ENCODE results near the gene SLC39A7.
A peak's percentile ranks its signal among the peaks of the same experiment; 100 is the strongest.

Gene SLC39A7, protein sequence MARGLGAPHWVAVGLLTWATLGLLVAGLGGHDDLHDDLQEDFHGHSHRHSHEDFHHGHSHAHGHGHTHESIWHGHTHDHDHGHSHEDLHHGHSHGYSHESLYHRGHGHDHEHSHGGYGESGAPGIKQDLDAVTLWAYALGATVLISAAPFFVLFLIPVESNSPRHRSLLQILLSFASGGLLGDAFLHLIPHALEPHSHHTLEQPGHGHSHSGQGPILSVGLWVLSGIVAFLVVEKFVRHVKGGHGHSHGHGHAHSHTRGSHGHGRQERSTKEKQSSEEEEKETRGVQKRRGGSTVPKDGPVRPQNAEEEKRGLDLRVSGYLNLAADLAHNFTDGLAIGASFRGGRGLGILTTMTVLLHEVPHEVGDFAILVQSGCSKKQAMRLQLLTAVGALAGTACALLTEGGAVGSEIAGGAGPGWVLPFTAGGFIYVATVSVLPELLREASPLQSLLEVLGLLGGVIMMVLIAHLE

DNA sequence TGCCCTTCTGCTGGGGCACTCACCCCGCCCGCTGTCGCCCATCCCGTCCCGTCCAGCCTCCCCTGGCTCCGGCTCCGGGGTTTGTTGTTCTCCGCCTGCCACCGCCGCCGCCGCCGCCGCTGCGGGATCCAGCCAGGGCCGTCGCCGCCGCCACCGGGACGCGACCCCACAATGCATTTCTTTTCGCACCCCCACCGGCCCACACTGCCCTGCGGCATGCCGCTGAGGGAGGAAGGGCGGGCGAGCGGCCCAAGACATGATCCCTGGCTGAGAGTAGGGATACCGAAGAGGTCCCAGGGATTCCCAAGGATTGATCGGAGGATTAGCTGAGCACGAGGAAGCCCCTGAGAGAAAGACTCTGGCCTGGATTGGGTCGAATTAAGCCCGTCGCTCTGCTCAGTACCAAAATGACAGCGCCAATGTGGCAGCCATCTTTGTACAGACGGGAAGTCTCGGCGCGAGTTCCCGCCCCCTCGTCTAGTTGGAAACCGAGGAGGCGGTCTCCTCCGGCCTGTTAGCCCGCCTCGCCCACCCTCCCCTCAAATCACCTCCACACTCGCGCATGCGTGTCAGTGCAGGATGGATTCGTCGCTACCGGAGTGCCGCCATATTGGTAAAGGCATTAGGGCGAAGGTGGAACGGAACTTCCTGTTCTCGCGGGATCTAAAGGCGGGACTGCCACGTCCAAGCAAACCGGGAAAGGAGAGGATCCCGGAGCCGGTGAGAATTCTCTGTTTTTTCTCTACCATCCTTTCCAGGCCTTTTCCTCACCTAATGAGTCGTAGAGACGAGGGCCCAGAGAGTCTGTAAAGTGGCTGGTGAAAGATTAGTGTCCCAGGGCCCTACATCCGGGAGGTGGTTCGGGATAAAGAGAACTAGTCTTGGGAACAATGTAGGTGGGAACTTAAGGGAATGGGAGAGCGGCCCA is at the start of gene SLC39A7, which contains the start of gene RXRB:
Gene SLC39A7 (plus strand): TSS at position 649 of the 928 bp plus-strand sequence. CDS start 379 bp downstream, outside the sequence.
Gene RXRB (minus strand): TSS at position 447 of the 928 bp plus-strand sequence. CDS start 189 bp downstream, at position 258.
- DNase-seq, result peak; percentile 98 to 99 (median 99)

DNA sequence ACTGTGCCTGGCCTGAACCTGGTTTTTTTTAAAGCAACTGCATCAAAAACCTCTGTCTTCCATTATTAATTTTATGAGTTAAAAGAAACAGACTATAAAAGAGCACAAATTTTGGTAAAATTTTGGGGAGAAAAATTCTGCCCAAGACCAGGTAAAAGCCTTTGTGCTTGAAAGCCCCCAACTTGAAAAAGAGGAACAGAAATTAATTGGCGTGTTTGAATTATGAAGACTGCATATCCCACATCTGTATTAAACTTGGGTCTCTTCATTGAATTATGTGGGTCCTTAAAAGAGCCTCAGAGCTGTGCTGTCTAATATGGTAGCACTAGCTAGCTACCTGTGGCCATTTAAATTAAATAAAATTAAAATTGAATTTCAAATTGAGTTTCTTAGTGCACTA is 49.6 kb upstream of the SLC39A7 start:
- no peak for DNase-seq

GRCh38 chr6:33154349-33154748 is 46.3 kb upstream of the SLC39A7 start:
- peak in 1 of 3 experiments; percentile 29 for DNase-seq

DNA sequence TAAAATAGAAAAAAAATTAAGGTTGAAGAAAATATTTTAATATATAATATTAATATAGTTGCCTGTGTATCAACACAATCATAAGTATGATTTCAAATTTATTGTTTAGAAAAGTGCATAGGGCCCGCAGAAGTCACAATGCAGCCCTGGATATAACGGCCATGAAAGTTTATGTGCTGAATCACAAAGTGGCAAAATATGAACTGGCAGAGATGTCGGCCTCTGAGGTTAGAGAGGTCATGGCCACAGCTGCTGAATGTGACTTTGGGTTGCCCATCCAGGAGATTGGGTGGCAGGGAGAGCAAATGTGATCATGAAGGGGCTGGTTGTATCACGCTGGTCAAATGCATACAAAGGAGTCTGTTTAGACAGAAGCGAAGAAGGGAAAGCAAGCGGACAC is 44.1 kb upstream of the SLC39A7 start:
- DNase-seq, result no peak

DNA sequence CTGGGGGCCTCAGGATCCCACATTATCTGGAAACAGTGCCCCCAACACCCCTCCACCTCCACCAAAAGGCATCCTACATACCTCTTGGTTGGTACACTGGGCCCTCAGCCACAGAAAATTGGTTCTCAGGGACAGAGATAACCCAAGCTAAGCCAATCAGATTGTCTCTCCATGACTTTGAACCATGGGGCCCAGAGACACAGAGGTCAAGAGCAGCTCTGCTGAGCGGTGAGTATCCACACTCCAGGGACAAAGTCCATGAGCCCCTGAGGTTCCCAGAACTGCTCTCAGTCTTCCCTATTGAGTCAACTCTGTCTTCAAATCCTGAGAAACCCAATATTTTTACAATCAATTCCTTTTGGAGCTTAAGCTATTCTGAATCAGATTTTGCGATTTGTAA is 43.7 kb upstream of the SLC39A7 start:
- no peak for DNase-seq

- no peak for DNase-seq
Measured at GRCh38 chr6:33160096-33160495, 40.6 kb upstream of the SLC39A7 start.

- no peak for DNase-seq
Measured at GRCh38 chr6:33160728-33161344, 39.8 kb upstream of the SLC39A7 start.

- peak; percentile 55 to 62 (median 56) for DNase-seq
Measured at GRCh38 chr6:33161354-33162331, 39.0 kb upstream of the SLC39A7 start.

- no peak for DNase-seq
Measured at GRCh38 chr6:33163540-33163939, 37.1 kb upstream of the SLC39A7 start.

GRCh38 chr6:33164176-33164575 is 36.5 kb upstream of the SLC39A7 start:
- no peak for DNase-seq

DNA sequence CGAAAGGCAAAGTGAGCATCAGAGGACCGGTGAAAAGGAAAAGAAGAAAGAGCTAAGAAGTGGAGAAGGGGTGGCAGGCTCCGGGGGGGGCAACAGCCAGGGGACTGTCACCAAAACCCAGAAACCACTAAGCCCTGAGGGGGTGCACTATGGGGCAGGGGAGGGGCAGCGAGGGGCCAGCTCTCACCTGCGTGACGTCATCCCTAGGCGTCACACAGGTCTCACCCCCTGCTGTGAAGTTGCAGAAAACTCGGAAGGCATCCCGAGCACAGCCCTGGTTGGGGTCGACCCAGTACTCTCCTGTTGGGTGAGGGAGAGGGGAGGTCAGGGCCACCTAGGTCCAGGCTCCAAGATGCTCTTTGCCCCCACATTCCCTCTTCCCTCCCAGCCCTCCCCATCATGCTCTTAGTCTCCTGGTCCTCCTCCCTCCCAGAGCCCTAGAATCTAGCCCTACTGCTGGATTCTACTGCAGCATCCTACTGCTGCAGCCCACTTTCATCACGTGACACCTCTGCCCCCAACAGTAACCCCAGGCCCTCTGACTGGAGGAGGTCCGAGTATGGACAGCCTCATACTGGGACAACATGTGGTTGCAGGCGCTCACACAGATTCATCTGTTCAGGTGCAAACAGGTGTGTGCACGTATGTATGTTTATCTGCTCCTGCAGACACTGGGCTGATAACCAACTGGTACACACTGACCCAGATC is 35.8 kb upstream of the SLC39A7 start:
- DNase-seq, result no peak

DNA sequence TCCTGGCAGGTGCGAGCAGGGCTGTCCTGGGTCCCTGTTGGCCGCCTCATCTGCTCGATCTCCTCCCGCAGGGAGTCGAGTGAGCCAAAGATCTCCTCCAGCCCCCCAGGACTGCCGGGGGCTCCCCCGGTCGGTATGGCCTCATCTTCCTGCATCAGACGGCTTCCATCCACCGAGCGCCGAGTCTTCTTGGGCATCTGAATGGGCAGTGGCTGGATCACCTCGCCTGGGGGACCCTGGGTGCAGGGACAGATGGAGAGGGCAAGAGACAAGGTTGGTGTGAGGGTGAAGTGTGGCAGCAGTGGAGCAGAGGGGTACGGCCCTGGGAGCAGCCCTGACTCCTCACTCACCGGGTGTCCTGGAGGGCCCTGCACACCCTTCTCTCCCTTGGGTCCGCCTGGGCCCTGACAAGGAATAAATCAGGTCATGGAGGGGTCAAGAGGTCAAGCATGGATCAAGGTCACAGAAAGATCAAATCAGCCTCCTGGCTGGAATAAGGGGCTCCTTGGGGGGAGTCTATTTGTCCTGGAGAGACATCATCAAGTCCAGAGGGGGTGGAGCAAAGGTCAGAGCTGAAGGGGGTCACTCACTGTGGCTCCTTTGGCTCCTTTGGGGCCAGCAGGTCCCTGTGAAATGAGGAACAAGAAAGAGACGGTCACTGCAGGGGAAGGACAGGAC is 34.9 kb upstream of the SLC39A7 start:
- no peak for DNase-seq

GRCh38 chr6:33166363-33166762 is 34.3 kb upstream of the SLC39A7 start:
- no peak for DNase-seq

DNA sequence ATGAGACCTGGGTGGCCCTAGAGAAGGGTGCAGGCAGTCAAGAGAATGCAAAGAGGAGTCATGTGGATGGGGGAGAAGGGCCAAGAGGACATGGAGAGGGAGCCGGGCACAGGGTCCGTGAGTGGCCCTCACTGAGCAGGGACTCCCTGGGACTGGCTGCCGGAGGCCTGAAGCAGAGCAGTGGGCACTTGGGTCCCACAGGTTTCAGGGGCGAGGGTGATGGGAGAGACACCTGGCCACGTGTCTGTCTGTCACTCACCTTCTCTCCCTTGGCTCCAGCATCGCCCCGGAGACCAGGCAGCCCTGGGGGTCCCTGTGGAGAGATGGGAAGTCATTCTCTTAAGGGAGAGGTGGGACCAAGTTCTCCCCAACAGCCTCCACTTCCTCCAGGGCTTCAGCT is 33.9 kb upstream of the SLC39A7 start:
- DNase-seq, result no peak

GRCh38 chr6:33167374-33168283 is 33.0 kb upstream of the SLC39A7 start:
- DNase-seq, result no peak

- no peak for DNase-seq
Measured at GRCh38 chr6:33168284-33168601, 32.4 kb upstream of the SLC39A7 start.

GRCh38 chr6:33168639-33169038 is 32.0 kb upstream of the SLC39A7 start:
- DNase-seq, result no peak

GRCh38 chr6:33169291-33170175 is 31.1 kb upstream of the SLC39A7 start:
- DNase-seq, result no peak
